Spinal cord (tissue), 10 donors: ENCODE data around the gene AUTS2. TPM values are rescaled to one million over a fixed set of nuclear protein-coding genes. Genes with fewer than 3 reads are reported as not detected.
"Not testable (repeated sequence)": the region's sequence is repeated elsewhere in the genome, so short reads cannot be mapped to it uniquely, and the experiment has no call there.

Source experiments
- DNase-seq, 6 donors: peaks; one replicate each; pipeline versions ENCODE4 v3.0.0 to v3.0.0-alpha.2; 2013 to 2015; ENCODE audit warnings: low spot score in 6 of 6, low read depth in 4 of 6
- H3K27ac ChIP-seq: one replicate; pipeline ENCODE4 v1.5.1; 2013; ENCODE audit warnings: low read depth, low read length, control low read depth
- H3K27me3 ChIP-seq: one replicate; pipeline ENCODE4 v1.6.1; 2013; ENCODE audit warnings: low read length; ENCODE audit not compliant: control insufficient read depth, insufficient read depth
- H3K36me3 ChIP-seq: one replicate; pipeline ENCODE4 v1.6.1; 2013; ENCODE audit warnings: low read length; ENCODE audit not compliant: control insufficient read depth, insufficient read depth
- H3K4me1 ChIP-seq: one replicate; pipeline ENCODE4 v1.6.1; 2013; ENCODE audit warnings: low read length; ENCODE audit not compliant: control insufficient read depth, insufficient read depth
- H3K4me3 ChIP-seq: one replicate; pipeline ENCODE4 v1.5.1; 2013; ENCODE audit warnings: low read depth, low read length, control low read depth
- H3K9me3 ChIP-seq: one replicate; pipeline ENCODE4 v1.6.1; 2013; ENCODE audit warnings: low read length; ENCODE audit not compliant: control insufficient read depth, insufficient read depth
- WGBS: methylation state at CpG from one replicate; pipeline ENCODE4 v1.1.5; 2013; ENCODE audit warnings: missing lambda C conversion rate; ENCODE audit not compliant: insufficient coverage; 5-methylcytosine and 5-hydroxymethylcytosine counted together
- polyA plus RNA-seq, 2 donors: library from polyadenylated mRNA; unstranded; fragments of 120-200 nt; gene quantifications; one replicate each; pipeline ENCODE4 v1.2.1, GENCODE V29; 2013; ENCODE audit not compliant: insufficient read length in 2 of 2
- total RNA-seq, 2 donors: library from RNA; depleted of rRNA in 1 of 2; stranded (reverse); fragments of 120-200 nt in 1 of 2; fragments of >200 nt in 1 of 2; gene quantifications; one replicate each; pipeline versions ENCODE4 v1.2.3 to v1.2.4, GENCODE V29; 2013 to 2014
- donor health status: healthy.

AUTS2 gene
- total and polyA plus RNA-seq, 4 donors, result 56.2 to 214 (median 135) TPM

DNA sequence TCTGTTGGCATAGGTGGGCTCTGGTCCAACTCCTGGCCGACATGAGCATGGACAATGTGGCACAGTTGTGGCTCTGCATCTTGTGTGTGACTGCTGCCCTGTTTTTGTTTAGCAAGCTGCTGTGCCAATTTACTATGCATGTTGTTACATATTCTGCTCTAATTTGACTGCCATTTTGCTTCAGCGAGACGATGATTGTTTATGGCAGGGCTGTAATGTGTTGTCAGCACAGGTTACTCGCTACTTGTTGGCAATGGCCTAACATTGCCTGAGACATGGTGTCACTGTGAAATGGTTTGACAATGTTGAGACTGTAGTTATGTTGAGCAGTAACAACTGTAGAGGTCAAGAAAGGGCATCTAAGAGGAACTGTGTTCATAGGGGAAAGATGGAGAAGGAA lies 659.6 kb downstream of the AUTS2 start:
- Histone ChIP-seq H3K27me3 (no peaks in the 10 kb centered on the region), H3K4me3 (no peak overlapping the region), H3K27ac (no peak overlapping the region), H3K4me1 (no peaks in the 10 kb centered on the region), H3K36me3 (no peaks in the 10 kb centered on the region), H3K9me3 (no peaks in the 10 kb centered on the region)
- peak in 1 of 6 donors; percentile 65 for DNase-seq
- 84% methylated on average over 4 of the region's 4 CpGs for WGBS

DNA sequence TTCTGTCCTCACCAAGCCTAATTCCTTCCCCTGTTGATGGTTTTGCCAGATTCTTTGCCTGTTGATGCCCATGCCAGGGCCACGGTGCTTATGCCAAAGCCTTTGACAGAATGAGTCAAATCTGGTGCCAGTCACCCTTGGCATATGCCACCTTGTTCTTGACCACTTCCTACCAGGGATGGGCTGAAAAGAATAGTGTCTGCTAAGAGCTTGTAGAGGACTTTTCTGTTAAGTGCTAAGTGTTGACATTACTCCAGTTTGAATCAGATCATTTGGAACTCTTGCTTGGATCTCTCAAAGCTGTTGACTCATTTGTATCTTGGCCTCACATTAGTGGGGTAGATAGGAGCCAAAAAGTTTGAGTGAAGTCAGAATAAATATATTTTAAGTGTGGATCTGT lies 661.2 kb downstream of the AUTS2 start:
- peak in 1 of 6 donors; percentile 83 for DNase-seq
- no peaks in the 10 kb centered on the region for H3K9me3 ChIP-seq
- WGBS, result 60% methylated on average over 1 of the region's 1 CpG
- no peaks in the 10 kb centered on the region for H3K27me3 ChIP-seq
- H3K27ac ChIP-seq, result no peak overlapping the region
- no peaks in the 10 kb centered on the region for H3K36me3 ChIP-seq
- H3K4me1 ChIP-seq, result no peaks in the 10 kb centered on the region
- H3K4me3 ChIP-seq, result no peak overlapping the region

DNA sequence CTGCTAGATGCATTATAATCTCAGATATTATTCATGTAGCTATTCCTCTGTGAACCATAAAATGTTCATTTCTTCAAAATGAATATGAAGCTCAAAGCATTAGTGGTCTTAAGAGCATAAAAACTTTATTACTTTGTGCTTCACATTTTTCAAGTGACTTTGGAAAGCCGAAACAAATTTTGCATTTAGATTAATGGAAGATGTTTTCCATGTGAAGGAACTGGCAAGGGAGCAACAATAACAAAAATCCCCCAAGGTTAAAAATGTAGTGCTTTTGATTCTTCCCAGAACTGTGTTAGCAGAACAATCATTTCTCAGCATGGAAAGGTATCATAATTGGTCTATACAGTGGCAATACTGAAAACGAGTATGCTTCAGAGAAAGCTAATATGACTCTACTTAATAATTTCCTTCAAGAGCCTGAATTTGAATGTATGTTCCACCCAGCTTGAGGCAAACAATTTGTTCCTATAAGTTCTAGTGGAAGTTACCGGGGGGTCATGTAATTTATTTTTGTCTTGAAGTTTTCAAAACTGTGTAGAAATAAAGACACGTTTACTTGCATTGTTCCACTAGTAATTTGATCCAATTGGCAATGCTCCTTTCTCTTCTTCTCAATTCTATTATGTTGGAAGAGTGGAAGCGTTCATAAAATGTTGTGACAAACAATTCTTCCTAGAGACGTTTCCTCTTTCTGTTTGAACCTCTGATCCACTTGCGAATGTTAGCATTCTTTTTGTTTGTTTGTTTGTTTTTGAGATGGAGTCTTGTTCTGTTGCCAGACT lies 665.4 kb downstream of the AUTS2 start:
- peak in 2 of 6 donors; percentile 10 to 70 for DNase-seq
- Histone ChIP-seq H3K36me3 (no peaks in the 10 kb centered on the region), H3K27me3 (no peaks in the 10 kb centered on the region), H3K4me3 (no peak overlapping the region), H3K9me3 (no peaks in the 10 kb centered on the region), H3K4me1 (no peaks in the 10 kb centered on the region), H3K27ac (no peak overlapping the region)
- 83% methylated on average over 1 of the region's 7 CpGs for WGBS

DNA sequence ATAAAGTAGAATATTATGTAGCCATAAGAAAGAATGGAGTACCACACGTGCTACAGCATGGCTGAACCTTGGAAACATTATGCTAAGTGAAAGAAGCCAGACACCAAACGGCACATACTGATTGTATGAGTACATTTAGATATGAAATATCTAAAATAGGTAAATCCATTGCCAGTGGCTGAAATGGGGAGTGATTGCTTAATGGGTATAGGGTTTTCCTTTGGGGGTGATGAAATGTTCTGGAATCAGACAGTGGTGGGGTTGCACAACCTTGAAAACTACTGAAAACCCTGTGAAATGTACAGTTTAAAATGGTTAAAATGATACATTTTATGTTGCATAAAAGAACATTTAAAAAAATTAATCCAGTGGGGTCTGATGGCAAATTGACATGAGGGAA lies 667.9 kb downstream of the AUTS2 start:
- no peak overlapping the region for H3K27ac ChIP-seq
- no CpG with 5 or more reads among the region's 2 CpGs for WGBS
- DNase-seq, result no peak

DNA sequence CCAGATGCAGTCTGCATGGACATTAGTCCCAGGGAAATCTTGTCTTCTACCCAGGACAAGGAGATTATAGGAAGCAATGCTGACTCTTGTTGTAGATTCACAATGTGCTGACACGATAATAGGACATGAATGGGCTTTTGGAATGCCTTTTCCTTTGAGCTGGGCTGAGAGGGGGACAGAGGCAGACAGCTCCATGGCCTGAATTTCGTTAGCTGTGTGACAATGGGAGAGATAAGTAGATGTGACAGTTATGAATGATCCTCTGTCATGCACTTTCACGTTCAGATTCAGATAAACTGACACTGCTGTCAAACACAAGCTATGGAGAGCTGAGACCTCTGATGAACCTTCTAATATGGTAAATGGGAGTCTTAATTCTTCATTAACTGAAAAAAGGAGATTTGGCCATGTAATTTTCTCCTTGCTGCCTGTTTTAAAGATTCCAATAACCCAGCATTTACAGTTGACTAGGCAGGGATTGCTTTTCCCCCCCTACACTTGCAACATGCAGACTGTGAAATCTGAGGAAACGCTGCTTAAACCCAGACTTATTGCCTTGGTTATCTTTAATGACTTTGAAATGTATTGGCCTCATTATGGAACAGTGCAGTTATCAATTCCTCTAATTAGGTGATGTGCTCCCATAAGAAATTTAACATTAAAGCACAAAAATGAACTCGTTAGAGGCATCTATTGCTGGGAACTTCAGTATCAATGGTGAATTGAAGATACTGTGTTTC lies 669.3 kb downstream of the AUTS2 start:
- H3K4me3 ChIP-seq, result no peak overlapping the region
- H3K4me1 ChIP-seq, result no peaks in the 10 kb centered on the region
- H3K27ac ChIP-seq, result no peak overlapping the region
- 50% methylated on average over 1 of the region's 5 CpGs for WGBS
- DNase-seq, result peak in 1 of 6 donors; percentile 81
- no peaks in the 10 kb centered on the region for H3K36me3 ChIP-seq
- no peaks in the 10 kb centered on the region for H3K27me3 ChIP-seq
- H3K9me3 ChIP-seq, result no peaks in the 10 kb centered on the region

More for the DNA sequence above, 667.9 kb downstream of the AUTS2 start:
- H3K4me1 ChIP-seq, result no peaks in the 10 kb centered on the region
- no peaks in the 10 kb centered on the region for H3K9me3 ChIP-seq
- no peaks in the 10 kb centered on the region for H3K27me3 ChIP-seq
- H3K4me3 ChIP-seq, result no peak overlapping the region
- no peaks in the 10 kb centered on the region for H3K36me3 ChIP-seq

DNA sequence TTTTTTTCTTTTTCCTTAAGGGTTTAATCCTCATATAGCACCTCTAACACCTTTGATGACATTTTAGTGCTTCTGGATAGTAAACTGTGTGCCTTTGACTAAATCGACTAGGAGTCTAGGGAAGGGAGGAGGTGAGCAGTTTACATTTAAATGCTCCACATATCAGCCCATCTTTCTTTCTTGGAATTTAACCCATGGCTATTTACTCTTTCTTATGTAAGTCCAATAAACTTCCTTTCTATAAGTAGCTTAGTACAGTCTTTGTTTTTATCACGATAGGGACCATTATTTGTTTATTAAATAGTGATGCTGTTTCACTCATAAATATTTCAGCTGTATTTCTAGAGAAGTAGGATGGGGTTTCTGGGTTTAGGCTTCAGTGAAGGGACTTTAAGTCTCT lies 669.9 kb downstream of the AUTS2 start:
- WGBS, result no CpG with 5 or more reads among the region's 2 CpGs

DNA sequence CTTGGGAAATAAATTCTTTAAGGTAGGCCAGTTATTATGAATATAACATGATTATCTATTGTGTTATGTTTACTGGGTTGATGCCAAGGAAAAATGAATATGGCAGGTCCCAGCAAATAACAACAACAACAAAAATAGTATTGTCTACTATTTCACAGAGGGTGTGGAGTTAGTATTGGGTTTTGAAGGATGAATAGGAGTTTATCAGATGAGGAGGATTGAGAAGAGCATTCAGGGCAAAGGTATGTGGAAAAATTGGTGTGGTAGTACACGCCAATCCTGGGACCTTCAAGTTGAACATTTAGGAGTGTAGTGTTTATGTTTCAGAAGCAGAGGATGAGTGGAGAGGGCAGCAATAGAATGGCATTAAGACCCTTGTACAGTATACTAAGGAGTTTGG lies 671.9 kb downstream of the AUTS2 start:
- DNase-seq, result no peak
- Histone ChIP-seq H3K27ac (no peak overlapping the region), H3K4me3 (no peak overlapping the region), H3K27me3 (no peaks in the 10 kb centered on the region), H3K9me3 (no peaks in the 10 kb centered on the region), H3K36me3 (no peaks in the 10 kb centered on the region), H3K4me1 (no peaks in the 10 kb centered on the region)
- 94% methylated on average over 1 of the region's 1 CpG for WGBS

More for the DNA sequence above, 669.9 kb downstream of the AUTS2 start:
- H3K36me3 ChIP-seq, result no peaks in the 10 kb centered on the region
- DNase-seq, result no peak
- H3K9me3 ChIP-seq, result no peaks in the 10 kb centered on the region
- no peak overlapping the region for H3K27ac ChIP-seq
- H3K4me3 ChIP-seq, result no peak overlapping the region
- no peaks in the 10 kb centered on the region for H3K27me3 ChIP-seq
- no peaks in the 10 kb centered on the region for H3K4me1 ChIP-seq

DNA sequence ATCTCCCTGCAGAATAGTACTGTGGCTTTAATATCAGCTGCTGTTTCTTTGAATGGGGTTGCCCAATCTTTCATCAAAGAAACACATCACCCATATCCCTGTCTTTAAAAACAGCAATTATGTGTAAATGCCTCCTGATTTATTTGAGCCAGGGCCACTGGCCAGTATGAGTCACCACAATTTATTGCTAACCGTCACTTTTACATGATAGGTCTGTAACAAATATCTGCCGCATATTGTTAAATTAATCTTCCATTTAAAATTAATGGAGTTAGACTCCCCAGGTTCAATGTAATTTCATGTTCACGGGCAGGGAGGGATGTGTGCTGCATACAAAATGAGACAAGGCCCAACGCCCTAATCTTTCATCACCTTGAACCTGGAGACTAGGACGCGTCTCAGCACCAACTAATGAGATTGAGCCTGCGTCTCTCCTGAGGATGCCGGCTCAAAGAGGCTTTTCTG lies 673.4 kb downstream of the AUTS2 start:
- H3K4me1 ChIP-seq, result no peaks in the 10 kb centered on the region
- no peak overlapping the region for H3K27ac ChIP-seq
- H3K9me3 ChIP-seq, result no peaks in the 10 kb centered on the region
- 65% methylated on average over 3 of the region's 8 CpGs for WGBS
- H3K36me3 ChIP-seq, result no peaks in the 10 kb centered on the region
- H3K27me3 ChIP-seq, result no peaks in the 10 kb centered on the region
- H3K4me3 ChIP-seq, result no peak overlapping the region
- peak in 2 of 6 donors; percentile 18 to 87 for DNase-seq

DNA sequence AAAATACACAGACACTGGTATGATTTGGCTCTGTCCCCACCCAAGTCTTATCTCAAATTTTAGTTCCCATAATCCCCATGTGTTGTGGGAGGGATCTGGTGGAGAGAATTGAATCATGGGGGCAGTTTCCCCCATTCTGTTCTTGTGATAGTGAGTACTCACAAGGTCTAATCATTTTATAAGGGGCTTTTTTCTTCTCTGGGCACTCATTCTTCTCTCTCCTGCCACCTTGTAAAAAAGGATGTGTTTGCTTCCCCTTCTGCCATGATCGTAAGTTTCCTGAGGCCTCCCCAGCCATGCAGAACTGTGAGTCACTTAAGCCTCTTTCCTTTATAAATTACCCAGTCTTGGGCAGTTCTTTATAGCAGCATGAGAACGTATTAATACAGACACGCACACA lies 677.3 kb downstream of the AUTS2 start:
- not testable (repeated sequence) for H3K36me3 ChIP-seq, DNase-seq, H3K27ac ChIP-seq, H3K9me3 ChIP-seq, H3K4me3 ChIP-seq, H3K4me1 ChIP-seq, H3K27me3 ChIP-seq
- 94% methylated on average over 2 of the region's 3 CpGs for WGBS
